HEK293T (cell line): ENCODE data around the gene OR1N2.
"Not testable (repeated sequence)": the region's sequence is repeated elsewhere in the genome, so short reads cannot be mapped to it uniquely, and the experiment has no call there.

Experiments used
- BHLHE40 ChIP-seq: fragments of 450-650 bp; IDR thresholded peaks from 2 replicates; pipeline ENCODE4 v1.6.1; 2016; ENCODE audit warnings: mild to moderate bottlenecking, moderate library complexity, borderline replicate concordance
- NFRKB ChIP-seq: fragments of 450-650 bp; IDR thresholded peaks from 2 replicates; pipeline ENCODE4 v1.6.1; 2016; ENCODE audit warnings: mild to moderate bottlenecking, moderate library complexity

DNA sequence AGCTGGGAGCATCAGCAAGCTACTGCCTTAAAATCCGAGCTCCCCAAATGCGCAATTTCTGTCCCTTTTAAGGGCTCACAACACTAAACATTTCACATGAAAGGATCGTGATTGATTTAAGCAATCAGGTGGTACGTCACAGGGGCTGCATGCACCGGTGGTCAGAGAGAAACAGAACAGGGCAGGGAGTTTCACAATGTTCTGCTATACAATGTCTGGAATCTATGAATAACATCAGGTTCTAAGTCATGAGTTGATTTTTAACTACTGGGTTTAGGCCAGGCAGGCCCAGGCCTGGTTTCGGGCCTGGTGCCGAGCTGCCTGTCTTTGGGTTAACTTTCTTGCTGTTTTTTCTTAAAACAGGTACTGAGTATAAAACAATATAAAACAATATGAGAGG, 15.8 kb upstream of the OR1N2 start:
- not testable (repeated sequence) for TF ChIP-seq BHLHE40, NFRKB
